ENCODE data around the gene DPEP1. TPM values are rescaled to one million over a fixed set of nuclear protein-coding genes. Genes with fewer than 3 reads are reported as not detected.

The DPEP1 gene
- total RNA-seq, 2 experiments from 2014 or later: not detected

DNA sequence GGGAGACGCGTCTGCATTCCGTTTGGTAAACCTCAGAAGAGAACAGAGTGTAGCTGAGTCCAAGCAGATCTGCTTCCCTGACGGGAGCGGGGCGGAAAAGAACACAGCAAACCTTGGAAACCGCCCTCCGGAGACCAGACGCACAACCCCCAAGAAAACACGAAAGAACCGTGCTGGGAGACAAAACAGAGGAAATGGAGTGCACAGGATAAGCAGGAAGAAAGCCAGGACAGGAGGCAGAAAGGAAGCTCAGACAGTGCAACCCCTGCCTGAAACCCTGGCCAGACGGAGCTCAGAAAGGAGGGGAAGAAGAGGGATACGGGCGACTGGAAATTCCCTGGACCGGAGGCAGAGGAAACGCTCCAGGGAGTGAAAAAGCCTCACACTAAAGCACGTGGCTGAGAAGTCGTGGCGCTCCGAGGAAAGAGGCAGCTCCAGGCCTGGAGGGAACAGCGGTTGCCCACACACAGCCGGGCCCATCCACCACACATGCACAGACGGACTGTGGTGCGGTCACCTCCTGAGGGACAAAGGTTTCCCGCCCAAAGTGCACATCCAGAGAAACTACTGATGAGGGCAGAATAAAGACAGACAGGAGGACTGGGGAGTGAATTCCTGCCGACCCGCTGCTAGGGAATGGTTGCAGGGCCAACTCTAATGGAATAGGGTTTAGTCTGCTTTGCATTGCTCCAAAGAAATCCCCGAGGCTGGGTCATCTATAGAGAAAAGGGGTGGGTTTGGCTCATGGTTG lies 10.2 kb downstream of the DPEP1 start:
- Histone ChIP-seq H3K36me3 (ENCODE audit: insufficient read depth, low read length) (no peaks in the 10 kb centered on the region), H3K27me3 (ENCODE audit: control insufficient read depth in 1 of 2, insufficient read depth in 2 of 2, low read length in 2 of 2) (peaks cover 0 to 2% of the 10 kb centered on the region in 2 experiments), H3K4me1 (ENCODE audit: insufficient read depth, low read length) (no peaks in the 10 kb centered on the region), H3K4me3 (ENCODE audit: low read length) (no peak overlapping the region), H3K27ac (ENCODE audit: low read depth in 1 of 2, low read length in 2 of 2) (no peak overlapping the region), H3K9me3 (ENCODE audit: control insufficient read depth in 1 of 2, insufficient read depth in 1 of 2, low read length in 2 of 2) (no peaks in the 10 kb centered on the region)
- Mint-ChIP-seq H3K9me3 (no peaks in the 10 kb centered on the region), H3K27ac (no peak overlapping the region), H3K36me3 (ENCODE audit: low read depth) (no peaks in the 10 kb centered on the region), H3K27me3 (no peaks in the 10 kb centered on the region), H3K4me3 (no peak overlapping the region), H3K4me1 (ENCODE audit: low read depth) (no peaks in the 10 kb centered on the region)
- TF ChIP-seq, protein P1, sequence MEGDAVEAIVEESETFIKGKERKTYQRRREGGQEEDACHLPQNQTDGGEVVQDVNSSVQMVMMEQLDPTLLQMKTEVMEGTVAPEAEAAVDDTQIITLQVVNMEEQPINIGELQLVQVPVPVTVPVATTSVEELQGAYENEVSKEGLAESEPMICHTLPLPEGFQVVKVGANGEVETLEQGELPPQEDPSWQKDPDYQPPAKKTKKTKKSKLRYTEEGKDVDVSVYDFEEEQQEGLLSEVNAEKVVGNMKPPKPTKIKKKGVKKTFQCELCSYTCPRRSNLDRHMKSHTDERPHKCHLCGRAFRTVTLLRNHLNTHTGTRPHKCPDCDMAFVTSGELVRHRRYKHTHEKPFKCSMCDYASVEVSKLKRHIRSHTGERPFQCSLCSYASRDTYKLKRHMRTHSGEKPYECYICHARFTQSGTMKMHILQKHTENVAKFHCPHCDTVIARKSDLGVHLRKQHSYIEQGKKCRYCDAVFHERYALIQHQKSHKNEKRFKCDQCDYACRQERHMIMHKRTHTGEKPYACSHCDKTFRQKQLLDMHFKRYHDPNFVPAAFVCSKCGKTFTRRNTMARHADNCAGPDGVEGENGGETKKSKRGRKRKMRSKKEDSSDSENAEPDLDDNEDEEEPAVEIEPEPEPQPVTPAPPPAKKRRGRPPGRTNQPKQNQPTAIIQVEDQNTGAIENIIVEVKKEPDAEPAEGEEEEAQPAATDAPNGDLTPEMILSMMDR (IDR thresholded peaks at IDR 0.05): no peak
- POLR2A ChIA-PET: no interaction called here
- ATAC-seq (ENCODE audit: poor library complexity) (no peak), DNase-seq (no peak)
- intact Hi-C loops (cut with DNase I, micrococcal nuclease): no loop called here
- CTCF ChIA-PET: no interaction called here

DNA sequence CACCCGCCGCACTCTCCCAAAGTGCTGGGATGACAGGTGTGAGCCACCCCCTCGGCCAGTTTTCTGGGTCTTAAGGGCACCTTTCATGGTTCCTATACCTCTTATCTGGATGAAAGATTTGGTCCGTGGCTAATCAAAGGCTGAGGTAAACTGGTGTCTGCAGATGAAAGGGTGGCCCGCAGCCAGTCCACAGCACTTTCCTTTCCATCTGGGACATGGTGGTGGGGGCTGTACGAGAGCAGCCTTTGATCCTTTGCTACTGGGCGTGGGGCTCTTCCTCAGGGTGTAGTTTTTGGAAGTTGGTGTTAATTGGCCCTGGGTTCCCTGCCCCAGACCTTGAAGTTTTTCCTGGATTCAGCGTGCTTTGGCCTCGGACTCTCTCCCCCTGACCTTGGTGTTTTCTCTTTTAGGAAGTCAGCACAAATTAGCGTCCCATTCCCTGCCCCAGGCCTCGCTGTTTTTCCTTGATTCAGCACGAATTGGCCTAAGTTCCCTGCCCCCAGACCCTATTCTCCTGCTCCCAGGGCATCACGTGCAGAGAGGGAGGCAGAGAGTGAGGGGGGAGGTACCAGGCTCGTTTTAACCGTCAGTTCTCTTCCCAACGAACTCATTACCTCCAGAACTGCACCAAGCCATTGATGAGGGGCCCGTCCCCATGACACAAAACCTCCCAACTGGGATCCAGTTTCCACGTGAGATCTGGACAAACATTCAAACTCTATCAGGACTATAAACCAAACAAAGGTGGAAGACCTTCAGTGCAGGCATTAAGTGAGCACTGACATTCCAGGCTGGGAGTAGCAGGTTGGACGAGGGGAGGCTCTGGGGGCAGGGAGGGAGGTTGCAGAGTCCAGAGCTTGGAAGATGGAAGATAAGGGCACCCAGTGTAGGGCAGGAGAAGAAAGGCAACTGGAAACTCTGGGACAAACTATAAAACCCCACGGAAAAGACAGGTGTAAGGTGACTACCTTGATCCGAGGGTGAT lies 11.6 kb downstream of the DPEP1 start:
- Mint-ChIP-seq H3K4me1 (ENCODE audit: low read depth) (no peaks in the 10 kb centered on the region), H3K9me3 (no peaks in the 10 kb centered on the region), H3K27me3 (no peaks in the 10 kb centered on the region), H3K27ac (no peak overlapping the region), H3K36me3 (ENCODE audit: low read depth) (no peaks in the 10 kb centered on the region), H3K4me3 (no peak overlapping the region)
- ChIA-PET POLR2A (no interaction called here), CTCF (no interaction called here)
- Histone ChIP-seq H3K27ac (ENCODE audit: low read depth in 1 of 2, low read length in 2 of 2) (no peak overlapping the region), H3K4me1 (ENCODE audit: insufficient read depth, low read length) (no peaks in the 10 kb centered on the region), H3K9me3 (ENCODE audit: control insufficient read depth in 1 of 2, insufficient read depth in 1 of 2, low read length in 2 of 2) (peaks cover 0 to 8% of the 10 kb centered on the region in 2 experiments), H3K4me3 (ENCODE audit: low read length) (no peak overlapping the region), H3K27me3 (ENCODE audit: control insufficient read depth in 1 of 2, insufficient read depth in 2 of 2, low read length in 2 of 2) (peaks cover 0 to 2% of the 10 kb centered on the region in 2 experiments), H3K36me3 (ENCODE audit: insufficient read depth, low read length) (no peaks in the 10 kb centered on the region)
- DNase-seq (no peak), ATAC-seq (ENCODE audit: poor library complexity) (no peak)
- intact Hi-C loops (cut with DNase I, micrococcal nuclease): no loop called here
- TF ChIP-seq, protein P1 (IDR thresholded peaks at IDR 0.05): no peak

DNA sequence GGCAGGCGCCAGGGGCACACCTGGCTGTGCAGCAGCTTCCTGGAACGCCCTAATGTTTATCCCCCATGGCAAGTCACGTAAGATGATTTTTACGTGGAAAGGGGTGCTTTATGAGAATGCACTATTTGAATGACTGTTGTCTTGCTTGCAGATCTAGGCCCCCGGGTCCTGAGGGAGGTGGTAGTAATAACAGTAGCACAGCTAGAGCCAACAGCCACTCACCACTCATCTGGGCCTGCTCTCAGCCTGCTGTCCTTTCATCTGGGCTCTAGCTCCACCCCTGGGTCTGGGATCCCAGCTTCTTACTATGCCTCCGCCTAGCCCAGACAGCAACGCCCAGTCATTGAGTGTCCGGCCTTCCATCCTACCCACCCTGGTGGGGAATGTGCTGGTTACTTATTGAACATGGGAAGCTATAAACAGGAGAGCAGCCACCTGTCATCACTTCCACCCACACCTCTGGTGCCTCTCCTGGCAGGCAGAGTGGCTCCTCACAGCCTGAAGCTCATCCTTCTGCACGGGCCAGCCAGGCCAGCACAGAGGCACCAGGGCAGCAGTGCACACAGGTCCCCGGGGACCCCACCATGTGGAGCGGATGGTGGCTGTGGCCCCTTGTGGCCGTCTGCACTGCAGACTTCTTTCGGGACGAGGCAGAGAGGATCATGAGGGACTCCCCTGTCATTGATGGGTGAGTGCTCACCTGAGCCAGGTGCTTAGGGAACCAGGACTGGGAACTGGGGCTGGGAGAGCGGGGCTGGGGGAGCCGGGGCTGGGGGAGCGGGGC lies 16.6 kb downstream of the DPEP1 start:
- no peak overlapping the region for H3K27ac Mint-ChIP-seq

More for the DNA sequence above, 16.6 kb downstream of the DPEP1 start:
- DNase-seq (no peak), ATAC-seq (ENCODE audit: poor library complexity) (no peak)
- no peak overlapping the region for H3K27ac ChIP-seq (ENCODE audit: low read depth in 1 of 2, low read length in 2 of 2)
- H3K27me3 Mint-ChIP-seq: no peaks in the 10 kb centered on the region
- H3K9me3 ChIP-seq (ENCODE audit: control insufficient read depth in 1 of 2, insufficient read depth in 1 of 2, low read length in 2 of 2): peaks cover 0 to 11% of the 10 kb centered on the region in 2 experiments
- no peaks in the 10 kb centered on the region for H3K36me3 Mint-ChIP-seq (ENCODE audit: low read depth)
- H3K4me1 ChIP-seq (ENCODE audit: insufficient read depth, low read length): no peaks in the 10 kb centered on the region
- H3K36me3 ChIP-seq (ENCODE audit: insufficient read depth, low read length): no peaks in the 10 kb centered on the region
- no peaks in the 10 kb centered on the region for H3K4me1 Mint-ChIP-seq (ENCODE audit: low read depth)
- TF ChIP-seq, protein P1 (IDR thresholded peaks at IDR 0.05): no peak
- no peak overlapping the region for H3K4me3 Mint-ChIP-seq
- peaks cover 0 to 5% of the 10 kb centered on the region in 2 experiments for H3K27me3 ChIP-seq (ENCODE audit: control insufficient read depth in 1 of 2, insufficient read depth in 2 of 2, low read length in 2 of 2)
- POLR2A ChIA-PET: no interaction called here
- intact Hi-C loops (cut with DNase I, micrococcal nuclease): no loop called here
- no peaks in the 10 kb centered on the region for H3K9me3 Mint-ChIP-seq
- H3K4me3 ChIP-seq (ENCODE audit: low read length): no peak overlapping the region
- CTCF ChIA-PET: no interaction called here

Measured in CD4-positive, alpha-beta T cell (primary cell).